NCI-H82 treated with DMSO at 0.1 percent for 48 hours (cell line): ENCODE data around the gene PHF2.

Experiments used
- DNase-seq: peaks from one replicate; lab custom pipeline; 2025; ENCODE audit not compliant: unreplicated experiment; lab: John Stamatoyannopoulos, UW

Gene PHF2

GRCh38 chr9:93624431-93624834, 48.0 kb downstream of the PHF2 start:
- DNase-seq = no peak

GRCh38 chr9:93624977-93625376, 48.6 kb downstream of the PHF2 start:
- no peak for DNase-seq

DNA sequence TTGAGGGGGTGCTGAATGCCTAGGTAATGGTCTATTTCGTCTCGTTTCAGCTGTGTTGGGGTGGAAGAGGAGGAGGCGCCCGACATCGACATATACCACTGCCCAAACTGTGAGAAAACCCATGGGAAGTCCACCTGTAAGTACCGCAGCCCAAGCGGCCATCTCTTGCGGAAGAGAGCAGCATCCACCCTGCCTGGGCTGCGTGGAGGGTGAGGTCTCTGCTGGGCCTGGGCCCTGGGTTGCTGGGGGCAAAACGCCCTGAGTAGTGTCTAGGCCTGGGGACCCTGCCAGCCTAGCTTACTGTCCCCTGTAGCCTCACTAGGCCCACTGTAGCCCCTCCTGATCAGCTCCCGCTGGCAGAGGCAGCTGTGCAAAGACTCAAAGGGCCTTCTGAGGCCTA, 53.5 kb downstream of the PHF2 start:
- DNase-seq = no peak

DNA sequence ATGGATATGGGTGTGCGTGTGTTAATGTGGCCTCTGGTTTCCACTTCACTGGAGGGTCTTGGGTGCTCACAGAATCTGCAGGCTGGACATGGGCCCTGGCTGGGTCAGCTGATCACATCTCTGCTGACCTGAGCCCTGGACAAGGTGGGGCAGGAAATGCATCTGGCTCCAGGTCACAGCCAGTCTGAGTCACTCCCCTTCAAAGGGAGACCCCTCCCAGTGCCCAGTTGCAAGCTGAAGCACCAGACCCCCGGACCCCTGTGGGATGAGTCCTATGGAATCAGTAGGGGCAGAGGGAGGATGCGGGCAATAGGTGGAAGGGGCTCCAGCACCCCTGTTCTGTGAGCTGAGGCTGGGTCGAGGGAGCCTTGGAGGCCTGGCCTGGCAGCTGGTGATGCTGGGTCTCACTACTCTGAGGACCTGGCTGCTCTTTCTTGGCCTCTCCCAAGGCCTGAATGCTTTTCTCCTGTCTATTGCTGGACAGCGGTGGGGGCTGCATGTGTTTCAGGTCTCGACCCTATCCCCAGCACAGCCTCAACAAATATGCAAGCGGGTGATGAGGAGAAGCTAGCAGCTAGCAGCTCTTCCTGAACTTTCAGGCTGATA, 54.5 kb downstream of the PHF2 start:
- no peak for DNase-seq

DNA sequence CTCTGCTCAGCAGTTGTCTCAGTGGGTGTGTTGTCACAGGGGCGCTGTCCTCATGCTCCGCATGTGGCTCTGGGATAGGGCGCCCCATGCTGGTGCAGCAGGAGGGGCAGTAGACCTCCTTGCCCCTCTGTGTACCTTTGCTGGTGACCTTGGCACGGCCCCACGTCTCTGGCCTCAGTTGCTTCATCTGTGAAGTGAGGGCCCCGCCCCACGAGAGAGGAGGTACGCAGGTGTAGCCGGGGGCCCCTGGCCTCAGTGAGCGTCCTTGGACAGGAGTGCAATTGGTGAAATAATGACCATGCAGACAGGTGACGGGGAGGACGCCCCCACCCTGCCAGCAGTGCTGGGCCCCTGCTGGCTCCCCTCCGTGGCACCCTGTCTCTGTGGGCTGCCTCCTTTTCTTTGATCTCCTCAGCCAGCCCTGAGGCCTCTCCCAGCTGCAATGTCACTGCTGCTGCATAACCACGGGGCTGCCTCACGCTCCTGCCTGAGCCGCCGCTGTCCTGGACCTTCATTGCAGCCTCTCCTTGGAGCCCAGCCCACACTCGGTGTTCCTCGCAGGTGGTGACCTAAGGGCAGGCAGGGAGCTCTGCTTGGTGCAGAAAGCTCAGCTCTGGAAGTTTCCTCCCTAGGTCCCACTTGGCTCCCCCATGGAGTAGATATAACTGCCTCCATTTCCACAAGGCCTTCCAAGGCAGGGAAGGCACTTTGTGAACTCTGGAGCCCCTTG, 57.3 kb downstream of the PHF2 start:
- no peak for DNase-seq

DNA sequence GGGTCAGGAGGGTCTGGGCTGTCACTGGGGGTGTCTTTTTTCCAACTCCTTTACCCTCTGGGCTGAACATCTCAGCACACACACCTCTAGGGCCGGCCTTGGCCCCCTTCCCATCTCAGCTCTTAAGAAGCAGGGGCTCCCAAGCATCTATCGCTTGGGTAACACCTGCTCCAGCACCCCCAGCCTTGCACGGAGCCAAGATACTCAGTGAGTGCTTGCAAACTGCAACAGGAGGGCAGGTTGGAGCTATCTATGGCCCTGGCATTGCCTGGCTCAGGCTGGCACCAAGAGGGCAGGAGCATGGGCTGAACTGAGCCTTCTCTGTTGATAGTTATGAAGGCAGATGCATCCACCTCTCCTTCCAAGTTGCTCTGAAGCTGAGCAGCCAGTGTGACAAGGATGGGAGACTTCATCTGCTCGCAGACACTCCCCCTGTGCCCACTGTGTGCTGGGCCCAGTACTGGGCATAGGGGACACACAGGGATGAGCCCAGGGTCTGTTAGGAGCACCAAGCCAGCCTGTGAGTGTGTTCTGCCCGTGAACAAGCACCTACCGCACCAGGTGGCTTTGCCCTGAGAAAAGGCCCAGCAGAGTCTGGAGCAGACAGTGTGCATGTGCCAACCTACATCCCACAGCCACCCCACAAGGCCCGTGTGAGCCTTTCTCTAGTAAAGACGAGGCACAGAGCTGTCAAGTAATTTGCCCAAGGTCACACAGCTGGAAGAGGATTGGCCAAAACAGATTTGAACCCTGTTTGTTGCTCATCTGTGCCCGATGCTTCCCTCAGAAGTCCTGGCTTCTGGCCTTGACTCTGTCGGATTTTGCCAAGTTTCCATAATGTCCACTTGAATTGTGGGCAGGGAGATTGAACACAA, 58.2 kb downstream of the PHF2 start:
- DNase-seq = no peak

- no peak for DNase-seq
Observed at GRCh38 chr9:93635186-93636107, 59.1 kb downstream of the PHF2 start.

GRCh38 chr9:93636172-93636661, 59.8 kb downstream of the PHF2 start:
- no peak for DNase-seq

- DNase-seq = no peak
Observed at GRCh38 chr9:93636667-93637066, 60.3 kb downstream of the PHF2 start.

DNA sequence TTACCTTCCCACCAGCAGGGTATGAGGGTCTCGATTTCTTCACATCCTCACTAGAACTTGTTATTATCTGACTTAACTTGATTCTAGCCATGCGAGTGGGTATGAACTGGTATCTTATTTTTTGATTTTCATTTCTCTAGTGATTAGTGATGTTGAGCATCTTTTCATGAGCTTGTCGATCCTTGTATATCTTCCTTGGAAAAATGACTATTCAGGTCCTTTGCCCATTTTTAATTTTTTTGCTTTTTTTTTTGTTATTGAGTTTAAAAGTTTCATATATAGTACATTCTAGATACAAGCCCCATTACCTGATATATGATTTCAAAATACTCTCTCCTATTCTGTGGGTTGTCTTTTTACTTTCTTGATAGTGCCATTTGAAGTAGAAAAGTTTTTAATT, 61.5 kb downstream of the PHF2 start:
- no peak for DNase-seq

DNA sequence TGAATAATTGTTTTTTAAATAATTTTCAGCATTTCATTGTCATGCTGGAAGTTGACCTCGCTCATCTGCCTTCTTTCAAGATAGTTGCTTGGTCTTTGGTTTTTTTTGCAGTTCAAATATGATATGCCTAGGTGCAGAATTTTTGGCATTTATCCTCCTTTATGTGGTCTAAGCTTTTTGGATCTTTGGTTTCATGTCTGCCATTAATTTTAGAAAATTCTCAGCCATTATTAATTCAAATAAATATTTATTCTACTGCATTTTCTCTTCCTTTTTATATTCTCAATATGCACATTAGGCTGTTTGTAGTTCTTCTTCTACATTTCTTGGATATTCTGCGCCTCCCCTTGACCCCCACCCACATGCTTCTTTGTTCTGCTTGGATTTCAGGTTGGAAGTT, 63.6 kb downstream of the PHF2 start:
- no peak for DNase-seq

GRCh38 chr9:93642961-93643360, 66.6 kb downstream of the PHF2 start:
- no peak for DNase-seq

GRCh38 chr9:93644397-93645088, 68.2 kb downstream of the PHF2 start:
- no peak for DNase-seq

DNA sequence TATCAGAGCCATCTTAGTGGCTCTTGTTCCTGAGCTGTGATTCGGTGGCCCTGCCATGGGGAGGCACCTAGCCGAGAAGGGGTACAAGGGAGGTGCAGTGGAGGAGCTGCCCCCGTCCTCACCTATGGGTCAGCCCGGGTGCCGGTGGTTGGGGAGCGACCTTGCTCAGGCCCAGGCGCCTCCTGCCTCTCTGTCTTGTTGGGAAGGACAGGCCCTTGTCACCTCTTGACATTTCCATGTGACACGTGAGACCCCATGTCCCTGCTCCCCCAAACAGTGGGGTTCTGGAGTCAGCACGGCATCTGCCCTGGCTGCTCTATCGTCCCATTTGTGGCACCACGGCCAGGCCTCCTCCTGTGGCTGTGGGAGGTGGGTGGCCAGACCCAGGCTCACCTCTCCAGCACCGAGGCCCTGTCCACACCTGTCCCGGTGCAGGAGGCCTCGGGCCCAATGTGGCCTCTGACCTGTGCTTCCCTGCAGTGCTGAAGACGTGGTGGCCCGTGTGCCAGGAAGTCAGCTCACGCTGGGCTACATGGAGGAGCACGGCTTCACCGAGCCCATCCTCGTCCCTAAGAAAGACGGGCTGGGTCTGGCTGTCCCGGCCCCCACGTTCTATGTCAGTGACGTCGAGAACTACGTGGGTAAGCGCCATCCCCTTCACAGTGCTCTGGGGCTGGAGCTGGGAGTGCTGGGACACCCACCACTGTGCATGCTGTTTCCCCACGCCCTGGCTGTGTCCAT, 68.9 kb downstream of the PHF2 start:
- no peak for DNase-seq

DNA sequence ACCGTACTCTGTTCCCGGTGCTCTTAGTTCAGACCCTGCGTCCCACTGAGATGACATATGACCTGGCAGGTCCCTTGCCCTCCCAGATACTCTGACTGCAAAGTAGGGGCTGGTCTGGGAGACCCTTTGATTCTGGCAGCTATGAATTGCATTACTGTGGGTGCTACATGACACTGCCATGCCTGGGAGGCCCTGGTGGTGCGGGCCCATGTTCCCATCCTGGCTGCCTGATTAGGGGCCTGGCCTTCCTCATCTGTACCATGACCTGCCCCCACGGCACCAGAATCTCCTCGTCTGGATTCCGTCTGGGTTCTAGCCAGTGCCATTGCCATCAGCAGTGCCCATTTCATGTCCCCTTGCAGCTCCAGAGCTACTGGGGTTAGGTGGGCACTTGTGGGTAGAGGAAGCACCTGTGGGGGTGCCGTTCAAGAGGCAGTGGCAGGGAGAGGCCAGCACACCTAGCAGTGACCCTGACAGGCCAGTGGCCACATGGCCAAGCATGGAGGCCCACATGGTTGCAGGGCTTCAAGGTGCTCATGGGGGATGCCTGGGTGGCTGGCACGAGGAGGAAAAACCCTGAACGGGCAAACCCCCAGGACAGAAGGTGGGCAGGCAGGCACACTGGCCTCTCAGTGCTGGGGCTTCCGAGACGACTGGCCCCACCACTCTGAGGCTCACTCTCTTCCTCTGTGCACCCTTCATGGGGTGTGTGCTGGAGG, 69.7 kb downstream of the PHF2 start:
- no peak for DNase-seq

GRCh38 chr9:93646640-93647178, 70.3 kb downstream of the PHF2 start:
- DNase-seq = no peak

- no peak for DNase-seq
Observed at GRCh38 chr9:93648181-93648580, 71.8 kb downstream of the PHF2 start.

GRCh38 chr9:93648836-93649235, 72.5 kb downstream of the PHF2 start:
- DNase-seq = no peak
